Suppressor macrophage (primary cell): ENCODE data around the gene SLC27A4.

Experiments
- DNase-seq, 4 experiments: peaks; one replicate each; pipeline ENCODE4 v3.0.0-alpha.2; 2020 to 2022

Gene SLC27A4

DNA sequence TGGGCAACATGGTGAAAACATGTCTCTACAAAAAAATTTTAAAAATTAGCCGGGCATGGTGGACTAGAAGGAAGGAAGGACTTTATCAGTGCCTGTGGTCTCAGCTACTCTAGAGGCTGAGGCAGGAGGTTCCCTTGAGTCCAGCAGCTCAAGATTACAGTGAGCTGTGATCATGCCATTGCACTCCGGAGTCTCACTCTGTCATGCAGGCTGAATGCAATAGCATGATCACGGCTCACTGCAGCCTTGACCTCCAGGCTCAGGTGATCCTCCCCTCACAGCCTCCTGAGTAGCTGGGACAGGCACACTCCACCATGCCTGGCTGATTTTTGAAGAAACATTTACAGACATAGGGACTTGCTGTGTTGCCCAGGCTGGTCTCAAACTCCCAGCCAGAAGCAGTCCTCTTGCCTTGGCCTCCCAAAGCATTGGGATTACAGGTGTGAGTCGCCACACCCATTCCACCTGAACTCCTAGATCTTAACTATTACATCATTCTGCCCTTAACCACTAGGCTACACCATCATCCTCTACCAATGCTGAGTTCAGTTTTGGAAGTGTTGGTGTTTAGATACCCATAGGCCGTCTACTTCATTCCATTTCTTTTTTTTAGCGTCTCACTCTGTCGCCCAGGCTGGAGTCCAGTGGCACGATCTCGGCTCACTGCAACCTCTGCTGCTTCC lies 28.8 kb downstream of the SLC27A4 start:
- DNase-seq, result no peak

DNA sequence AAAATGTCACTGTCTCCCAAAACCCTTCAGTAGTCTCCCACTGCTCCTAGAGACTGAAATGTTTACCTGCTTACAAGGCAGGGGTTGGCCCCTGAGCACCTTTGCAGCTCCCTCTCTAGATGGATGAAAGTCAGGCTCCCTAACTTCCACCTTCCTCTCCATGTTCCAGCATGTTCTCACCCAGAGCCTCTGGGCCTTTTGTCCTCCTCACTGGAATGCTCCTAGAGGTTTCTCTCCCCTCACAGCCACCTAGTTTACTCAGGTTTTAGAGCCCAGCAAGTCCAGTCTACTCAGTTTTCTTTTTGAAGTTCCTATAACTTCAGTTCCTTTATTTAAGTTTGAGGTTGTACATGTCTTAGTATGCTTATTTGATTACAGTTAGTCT lies 30.0 kb downstream of the SLC27A4 start:
- peak in 1 of 4 experiments; percentile 9 for DNase-seq

- peak; percentile 97 to 98 (median 98) for DNase-seq
Observed at GRCh38 chr9:128370752-128371629, 30.7 kb downstream of the SLC27A4 start, which contains the start of gene URM1. URM1 (plus strand) TSS chr9:128371374; CDS start chr9:128371381, 7 bp downstream.

- peak; percentile 17 to 49 (median 32) for DNase-seq
Observed at GRCh38 chr9:128371630-128372117, 31.3 kb downstream of the SLC27A4 start.

DNA sequence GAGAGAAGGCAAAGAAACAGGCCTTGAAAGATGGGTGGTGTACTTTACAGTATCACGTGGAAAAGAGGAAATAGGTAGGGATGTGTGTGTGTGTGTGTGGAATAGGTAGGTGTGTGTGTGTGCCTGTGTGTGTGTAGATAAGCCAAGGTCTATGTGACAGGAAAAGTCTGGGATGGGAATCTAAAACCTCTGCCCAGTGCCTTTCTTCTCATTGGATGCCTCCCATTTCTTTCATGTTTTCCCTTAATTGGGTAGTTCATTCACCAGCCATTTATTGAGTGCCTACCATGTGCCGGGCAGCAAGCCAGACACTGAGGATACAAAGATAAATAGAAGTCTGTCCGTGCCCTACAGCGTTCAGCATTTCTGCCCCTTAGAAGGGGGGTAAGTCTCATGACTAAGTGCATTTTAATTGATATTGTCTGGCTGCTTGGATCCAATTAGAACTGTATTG lies 31.9 kb downstream of the SLC27A4 start:
- no peak for DNase-seq

DNA sequence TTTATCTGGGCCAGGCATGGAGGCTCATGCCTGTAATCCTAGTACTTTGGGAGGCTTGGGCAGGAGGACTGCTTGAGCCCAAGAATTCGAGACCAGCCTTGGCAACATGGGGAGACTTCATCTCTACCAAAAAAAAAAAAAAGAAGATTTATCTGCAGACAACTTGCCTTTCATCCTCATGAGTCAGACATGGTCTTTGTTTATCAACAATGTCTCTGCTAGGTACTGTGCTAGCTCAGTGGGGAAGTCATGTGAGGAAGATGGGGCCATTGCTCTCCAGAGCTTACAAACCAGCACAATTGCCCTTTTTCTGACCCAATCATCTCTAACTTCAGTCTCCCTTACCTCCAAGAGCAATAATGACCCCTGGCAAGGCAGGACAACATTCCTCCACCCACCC lies 32.5 kb downstream of the SLC27A4 start:
- peak in 3 of 4 experiments; percentile 14 to 25 (median 23) for DNase-seq

GRCh38 chr9:128374221-128374675 lies 33.9 kb downstream of the SLC27A4 start:
- DNase-seq, result no peak

DNA sequence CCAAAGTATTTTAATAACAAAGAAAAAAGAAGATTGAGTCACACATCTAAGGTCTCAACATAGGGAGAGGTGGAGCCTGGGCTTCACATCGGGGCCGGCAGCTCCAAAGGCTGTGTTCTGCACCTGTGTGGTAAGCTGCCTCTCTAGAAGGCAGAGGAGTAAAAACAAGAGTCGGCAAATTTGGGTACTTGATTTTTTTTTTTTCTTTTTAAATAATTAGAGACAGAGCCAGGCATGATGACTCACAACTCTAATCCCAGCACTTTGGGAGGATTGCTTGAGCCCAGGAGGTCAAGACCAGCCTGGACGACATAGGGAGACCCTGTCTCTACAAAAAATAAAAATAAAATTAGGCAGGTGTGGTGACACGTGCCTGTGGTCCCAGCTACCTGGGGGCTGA lies 35.5 kb downstream of the SLC27A4 start:
- DNase-seq, result no peak

- no peak for DNase-seq
Observed at GRCh38 chr9:128382261-128382660, 41.9 kb downstream of the SLC27A4 start.

GRCh38 chr9:128383007-128383753 lies 42.9 kb downstream of the SLC27A4 start:
- DNase-seq, result no peak

- DNase-seq, result no peak
Observed at GRCh38 chr9:128383791-128384190, 43.5 kb downstream of the SLC27A4 start.

- DNase-seq, result no peak
Observed at GRCh38 chr9:128384801-128385495, 44.6 kb downstream of the SLC27A4 start.

- no peak for DNase-seq
Observed at GRCh38 chr9:128385496-128386460, 45.5 kb downstream of the SLC27A4 start.

DNA sequence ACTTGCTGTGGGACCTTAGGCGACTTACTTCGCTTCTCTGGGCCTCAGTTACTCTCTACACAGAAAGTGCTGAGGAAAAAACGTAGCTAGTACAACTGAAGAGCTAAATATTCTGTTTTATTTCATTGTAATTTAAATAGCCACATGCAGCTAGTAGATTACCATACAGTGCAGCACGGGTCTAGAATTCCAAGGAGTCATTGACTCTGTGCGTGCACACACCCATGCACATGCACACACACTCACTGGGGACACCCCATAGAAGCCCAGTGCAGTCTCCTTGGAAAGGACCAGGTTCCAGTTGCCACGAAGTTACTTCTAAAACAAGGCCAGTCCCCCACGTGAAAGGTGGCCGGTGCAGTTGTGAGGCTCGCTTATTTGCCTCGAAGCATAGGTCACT lies 47.8 kb downstream of the SLC27A4 start:
- no peak for DNase-seq

DNA sequence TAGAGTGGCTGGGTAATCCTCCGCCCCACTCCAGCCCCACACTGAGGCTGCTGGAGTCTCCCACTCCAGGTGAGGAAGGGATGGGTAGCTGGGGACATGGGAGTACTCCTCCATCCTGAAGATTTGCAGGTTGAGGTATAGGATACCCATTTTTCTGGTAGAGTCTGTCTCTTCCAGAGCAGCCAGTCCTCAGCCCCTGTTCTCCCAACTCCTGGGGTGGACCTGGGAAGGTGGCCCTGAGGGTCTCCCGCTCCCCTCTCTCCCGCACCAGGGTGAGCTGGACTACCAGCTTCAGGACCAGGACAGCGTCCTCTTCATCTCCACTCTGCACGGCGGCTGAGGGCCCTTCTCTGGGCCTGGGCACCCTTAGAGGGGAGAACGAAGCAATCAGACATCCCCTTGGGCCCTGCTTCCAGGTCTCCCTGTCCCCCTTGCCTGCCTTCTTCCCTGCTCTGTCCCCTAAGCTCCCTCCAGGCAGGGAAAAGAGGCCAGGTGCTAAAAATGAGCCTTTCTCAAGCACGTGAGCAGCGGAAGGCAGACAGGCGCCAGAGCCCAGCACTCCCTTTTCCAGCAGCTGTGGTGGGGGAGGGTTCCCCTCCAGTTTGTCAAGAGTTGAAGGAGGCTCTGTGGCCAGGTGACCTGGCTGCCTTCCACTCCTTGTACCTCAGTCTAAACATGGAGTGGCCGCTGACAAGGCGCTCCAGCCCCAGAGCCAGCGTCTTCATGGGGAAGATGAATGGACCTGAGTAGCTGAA lies 49.2 kb downstream of the SLC27A4 start:
- no peak for DNase-seq

DNA sequence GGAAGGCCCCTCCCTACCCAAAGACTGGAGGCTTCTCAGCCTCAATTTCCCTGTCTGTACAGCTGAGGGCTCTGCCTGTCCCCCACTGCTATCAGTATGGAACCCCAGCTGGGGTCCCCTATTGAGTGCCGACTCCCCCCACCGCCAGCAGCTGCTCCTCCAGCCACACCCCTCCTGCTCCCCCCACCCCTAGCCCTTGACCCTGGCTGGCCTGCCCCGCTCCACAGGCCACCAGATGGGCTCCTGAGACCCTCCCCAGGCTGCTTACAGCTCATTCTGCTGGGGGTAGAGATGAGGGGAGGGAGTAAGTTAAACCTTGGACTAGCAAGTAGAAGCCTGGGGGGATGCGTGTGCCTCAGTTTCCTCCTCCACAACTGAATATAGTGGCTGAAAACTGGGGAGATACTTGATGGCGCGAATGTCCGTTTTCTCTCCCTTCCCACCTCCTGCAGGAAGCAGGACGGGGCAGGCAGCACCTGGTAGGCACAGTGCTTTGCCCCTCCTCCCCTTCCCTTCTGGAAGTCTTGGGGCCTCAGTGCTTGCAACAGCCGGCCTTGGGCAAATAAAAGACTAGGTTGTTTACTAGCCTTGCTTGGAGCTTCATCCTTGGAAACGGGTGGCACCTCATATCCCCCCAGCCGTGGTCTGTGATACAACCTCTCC lies 50.0 kb downstream of the SLC27A4 start:
- DNase-seq, result no peak

GRCh38 chr9:128390813-128391711 lies 50.7 kb downstream of the SLC27A4 start:
- DNase-seq, result no peak

- no peak for DNase-seq
Observed at GRCh38 chr9:128391956-128392301, 51.6 kb downstream of the SLC27A4 start.
